HEK293 (cell line): ENCODE data around the gene FGR.

ENCODE experiments used
- KLF10 ChIP-seq: fragments of 450-650 bp; IDR thresholded peaks from 2 replicates; pipeline ENCODE4 v1.5.1; 2018; ENCODE audit warnings: missing biosample characterization, mild to moderate bottlenecking, missing genetic modification characterization
- PATZ1 ChIP-seq: fragments of 450-650 bp; formaldehyde crosslinking; IDR thresholded peaks from 2 replicates; pipeline ENCODE4 v1.5.1; 2016; ENCODE audit warnings: missing biosample characterization, missing genetic modification characterization

GRCh38 chr1:27585684-27586083 is 49.3 kb downstream of the FGR start:
- TF ChIP-seq KLF10 (no peak), PATZ1 (tag by site-specific recombination) (no peak)
